Neural cell (in vitro differentiated cells): ENCODE data around the gene ZBTB40. TPM values are rescaled to one million over a fixed set of nuclear protein-coding genes. Genes with fewer than 3 reads are reported as not detected.

Experiments used
- H2AFZ ChIP-seq: fragments of 200-600, 300-800 bp; sonication (generic), shearing (Covaris generic); 2 replicates; pipeline ENCODE4 v1.6.0; 2014; ENCODE audit warnings: low read depth, mild to moderate bottlenecking, antibody characterized with exemption, low read length, moderate library complexity
- H3F3A ChIP-seq: fragments of 200-600 bp; shearing (Covaris generic); 2 replicates; pipeline ENCODE4 v1.6.1; 2016; ENCODE audit warnings: mild to moderate bottlenecking, moderate library complexity, mixed read lengths, antibody characterized with exemption, low read length; ENCODE audit not compliant: insufficient read depth, poor library complexity, severe bottlenecking
- H3K27ac ChIP-seq: fragments of 200-600, 300-800 bp; sonication (generic), shearing (Covaris generic); 2 replicates; pipeline ENCODE4 v1.5.1; 2014; ENCODE audit warnings: mild to moderate bottlenecking, low read length, moderate library complexity
- H3K27me3 ChIP-seq: fragments of 300-800, 200-600 bp; sonication (generic), shearing (Covaris generic); 2 replicates; pipeline ENCODE4 v1.6.0; 2014; ENCODE audit warnings: mild to moderate bottlenecking, low read depth, low read length, moderate library complexity; ENCODE audit not compliant: insufficient read depth
- H3K36me3 ChIP-seq: fragments of 300-800, 200-600 bp; sonication (generic), shearing (Covaris generic); 2 replicates; pipeline ENCODE4 v1.5.1; 2014; ENCODE audit warnings: mild to moderate bottlenecking, antibody characterized with exemption, low read length, moderate library complexity; ENCODE audit not compliant: insufficient read depth
- H3K4me2 ChIP-seq: fragments of 300-800, 200-600 bp; sonication (generic), shearing (Covaris generic); 2 replicates; pipeline ENCODE4 v1.6.0; 2014; ENCODE audit warnings: mild to moderate bottlenecking, low read length
- H3K4me3 ChIP-seq: fragments of 300-800, 200-600 bp; sonication (generic), shearing (Covaris generic); 2 replicates; pipeline ENCODE4 v1.5.1; 2014; ENCODE audit warnings: mild to moderate bottlenecking, low read length, moderate library complexity
- H3K79me2 ChIP-seq: fragments of 200-600 bp; shearing (Covaris generic); replicated peaks from 2 replicates; pipeline ENCODE4 v1.6.0; 2014; ENCODE audit warnings: mild to moderate bottlenecking, low read length, moderate library complexity; ENCODE audit not compliant: insufficient read depth
- H3K9ac ChIP-seq: fragments of 300-800, 200-600 bp; sonication (generic), shearing (Covaris generic); 2 replicates; pipeline ENCODE4 v1.6.1; 2016; ENCODE audit warnings: mild to moderate bottlenecking, low read length, mixed read lengths
- H3K9me2 ChIP-seq: fragments of 200-600 bp; shearing (Covaris generic); 2 replicates; pipeline ENCODE4 v1.6.1; 2016; ENCODE audit warnings: mild to moderate bottlenecking, low read length, mixed read lengths; ENCODE audit not compliant: insufficient read depth
- H3K9me3 ChIP-seq: fragments of 200-600, 300-800 bp; sonication (generic), shearing (Covaris generic); 2 replicates; pipeline ENCODE4 v1.6.1; 2016; ENCODE audit warnings: mild to moderate bottlenecking, mixed run types, low read length, moderate library complexity, mixed read lengths
- H4K20me1 ChIP-seq: fragments of 200-600 bp; shearing (Covaris generic); 2 replicates; pipeline ENCODE4 v1.6.1; 2016; ENCODE audit warnings: mild to moderate bottlenecking, mixed run types; ENCODE audit not compliant: insufficient read depth
- EP300 ChIP-seq: fragments of 450-650 bp; conservative IDR thresholded peaks from 2 replicates; pipeline ENCODE4 v1.6.1; 2014; ENCODE audit warnings: antibody characterized with exemption, mild to moderate bottlenecking, moderate library complexity; ENCODE audit not compliant: poor library complexity, severe bottlenecking
- EZH2 ChIP-seq: fragments of 200-600, 300-800 bp; shearing (Covaris generic), sonication (generic); IDR thresholded peaks from 2 replicates; pipeline ENCODE4 v1.6.1; 2014; ENCODE audit warnings: antibody characterized with exemption, low read length, borderline replicate concordance, mild to moderate bottlenecking; ENCODE audit not compliant: insufficient read depth, poor library complexity, severe bottlenecking
- MXI1 ChIP-seq: fragments of 450-650 bp; conservative IDR thresholded peaks from 2 replicates; pipeline ENCODE4 v1.6.1; 2014; ENCODE audit warnings: antibody characterized with exemption, mild to moderate bottlenecking; ENCODE audit not compliant: poor library complexity, severe bottlenecking
- POLR2AphosphoS5 ChIP-seq: IDR thresholded peaks from 2 replicates; pipeline ENCODE4 v1.6.1; 2012
- RAD21 ChIP-seq: fragments of 450-650 bp; conservative IDR thresholded peaks from 2 replicates; pipeline ENCODE4 v1.6.1; 2014; ENCODE audit warnings: antibody characterized with exemption, mild to moderate bottlenecking, moderate library complexity
- SMC3 ChIP-seq: fragments of 450-650 bp; conservative IDR thresholded peaks from 2 replicates; pipeline ENCODE4 v1.6.1; 2014; ENCODE audit warnings: antibody characterized with exemption, mild to moderate bottlenecking, moderate library complexity; ENCODE audit not compliant: poor library complexity
- TAF1 ChIP-seq: IDR thresholded peaks from 2 replicates; pipeline ENCODE4 v1.6.1; 2012; ENCODE audit warnings: low read depth
- polyA plus RNA-seq: library from polyadenylated mRNA; depleted of rRNA; stranded (reverse); fragments of >200 nt; gene quantifications from 2 replicates; pipeline ENCODE4 v1.2.3, GENCODE V29; 2014
- TF ChIP-seq, protein P1 (sequence below): fragments of 450-650 bp; IDR thresholded peaks from 2 replicates; pipeline ENCODE4 v1.5.1; 2014; ENCODE audit warnings: antibody characterized with exemption, mild to moderate bottlenecking, moderate library complexity; ENCODE audit not compliant: poor library complexity, severe bottlenecking
- TF ChIP-seq, protein P2 (sequence below): IDR thresholded peaks from 2 replicates; pipeline ENCODE4 v1.6.1; 2012; ENCODE audit warnings: borderline replicate concordance

The ZBTB40 gene
- polyA plus RNA-seq, 1 donor from 2014 or later, result 12.7 TPM

DNA sequence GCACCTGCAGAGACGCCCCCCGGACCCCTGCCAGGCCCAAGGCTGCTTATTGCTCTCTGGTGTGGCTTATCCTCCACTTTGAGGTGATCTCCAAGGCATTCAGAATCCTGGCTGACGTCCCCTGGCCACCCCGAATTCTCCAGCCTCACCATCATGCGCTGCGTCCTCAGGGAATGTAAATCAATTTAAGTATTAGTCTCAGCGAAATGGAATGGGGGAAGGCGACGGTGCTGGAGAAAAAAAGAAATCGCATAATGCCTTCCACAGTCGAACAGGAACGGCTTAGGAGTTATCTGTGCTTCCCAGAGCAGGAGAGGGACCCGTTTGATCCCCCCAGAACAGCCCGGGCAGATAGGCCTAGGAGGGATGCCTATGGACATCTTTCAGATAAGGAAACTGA, 114.5 kb downstream of the ZBTB40 start:
- H3K4me3 ChIP-seq, result no peak overlapping the region
- H3K4me2 ChIP-seq, result no peak overlapping the region
- no peaks in the 10 kb centered on the region for H3K79me2 ChIP-seq
- TF ChIP-seq, protein P1, sequence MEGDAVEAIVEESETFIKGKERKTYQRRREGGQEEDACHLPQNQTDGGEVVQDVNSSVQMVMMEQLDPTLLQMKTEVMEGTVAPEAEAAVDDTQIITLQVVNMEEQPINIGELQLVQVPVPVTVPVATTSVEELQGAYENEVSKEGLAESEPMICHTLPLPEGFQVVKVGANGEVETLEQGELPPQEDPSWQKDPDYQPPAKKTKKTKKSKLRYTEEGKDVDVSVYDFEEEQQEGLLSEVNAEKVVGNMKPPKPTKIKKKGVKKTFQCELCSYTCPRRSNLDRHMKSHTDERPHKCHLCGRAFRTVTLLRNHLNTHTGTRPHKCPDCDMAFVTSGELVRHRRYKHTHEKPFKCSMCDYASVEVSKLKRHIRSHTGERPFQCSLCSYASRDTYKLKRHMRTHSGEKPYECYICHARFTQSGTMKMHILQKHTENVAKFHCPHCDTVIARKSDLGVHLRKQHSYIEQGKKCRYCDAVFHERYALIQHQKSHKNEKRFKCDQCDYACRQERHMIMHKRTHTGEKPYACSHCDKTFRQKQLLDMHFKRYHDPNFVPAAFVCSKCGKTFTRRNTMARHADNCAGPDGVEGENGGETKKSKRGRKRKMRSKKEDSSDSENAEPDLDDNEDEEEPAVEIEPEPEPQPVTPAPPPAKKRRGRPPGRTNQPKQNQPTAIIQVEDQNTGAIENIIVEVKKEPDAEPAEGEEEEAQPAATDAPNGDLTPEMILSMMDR, result no peak
- TF ChIP-seq, protein P2, sequence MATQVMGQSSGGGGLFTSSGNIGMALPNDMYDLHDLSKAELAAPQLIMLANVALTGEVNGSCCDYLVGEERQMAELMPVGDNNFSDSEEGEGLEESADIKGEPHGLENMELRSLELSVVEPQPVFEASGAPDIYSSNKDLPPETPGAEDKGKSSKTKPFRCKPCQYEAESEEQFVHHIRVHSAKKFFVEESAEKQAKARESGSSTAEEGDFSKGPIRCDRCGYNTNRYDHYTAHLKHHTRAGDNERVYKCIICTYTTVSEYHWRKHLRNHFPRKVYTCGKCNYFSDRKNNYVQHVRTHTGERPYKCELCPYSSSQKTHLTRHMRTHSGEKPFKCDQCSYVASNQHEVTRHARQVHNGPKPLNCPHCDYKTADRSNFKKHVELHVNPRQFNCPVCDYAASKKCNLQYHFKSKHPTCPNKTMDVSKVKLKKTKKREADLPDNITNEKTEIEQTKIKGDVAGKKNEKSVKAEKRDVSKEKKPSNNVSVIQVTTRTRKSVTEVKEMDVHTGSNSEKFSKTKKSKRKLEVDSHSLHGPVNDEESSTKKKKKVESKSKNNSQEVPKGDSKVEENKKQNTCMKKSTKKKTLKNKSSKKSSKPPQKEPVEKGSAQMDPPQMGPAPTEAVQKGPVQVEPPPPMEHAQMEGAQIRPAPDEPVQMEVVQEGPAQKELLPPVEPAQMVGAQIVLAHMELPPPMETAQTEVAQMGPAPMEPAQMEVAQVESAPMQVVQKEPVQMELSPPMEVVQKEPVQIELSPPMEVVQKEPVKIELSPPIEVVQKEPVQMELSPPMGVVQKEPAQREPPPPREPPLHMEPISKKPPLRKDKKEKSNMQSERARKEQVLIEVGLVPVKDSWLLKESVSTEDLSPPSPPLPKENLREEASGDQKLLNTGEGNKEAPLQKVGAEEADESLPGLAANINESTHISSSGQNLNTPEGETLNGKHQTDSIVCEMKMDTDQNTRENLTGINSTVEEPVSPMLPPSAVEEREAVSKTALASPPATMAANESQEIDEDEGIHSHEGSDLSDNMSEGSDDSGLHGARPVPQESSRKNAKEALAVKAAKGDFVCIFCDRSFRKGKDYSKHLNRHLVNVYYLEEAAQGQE, result no peak
- TF ChIP-seq EZH2 (no peak), MXI1 (no peak), POLR2AphosphoS5 (no peak), RAD21 (no peak)
- H3F3A ChIP-seq, result no peaks in the 10 kb centered on the region
- H3K9ac ChIP-seq, result no peak overlapping the region
- H2AFZ ChIP-seq, result no peak overlapping the region
- H4K20me1 ChIP-seq, result no peaks in the 10 kb centered on the region
- no peaks in the 10 kb centered on the region for H3K9me3 ChIP-seq
- H3K27ac ChIP-seq, result no peak overlapping the region
- H3K27me3 ChIP-seq, result peaks cover 41% of the 10 kb centered on the region
- no peaks in the 10 kb centered on the region for H3K36me3 ChIP-seq
- H3K9me2 ChIP-seq, result no peaks in the 10 kb centered on the region

DNA sequence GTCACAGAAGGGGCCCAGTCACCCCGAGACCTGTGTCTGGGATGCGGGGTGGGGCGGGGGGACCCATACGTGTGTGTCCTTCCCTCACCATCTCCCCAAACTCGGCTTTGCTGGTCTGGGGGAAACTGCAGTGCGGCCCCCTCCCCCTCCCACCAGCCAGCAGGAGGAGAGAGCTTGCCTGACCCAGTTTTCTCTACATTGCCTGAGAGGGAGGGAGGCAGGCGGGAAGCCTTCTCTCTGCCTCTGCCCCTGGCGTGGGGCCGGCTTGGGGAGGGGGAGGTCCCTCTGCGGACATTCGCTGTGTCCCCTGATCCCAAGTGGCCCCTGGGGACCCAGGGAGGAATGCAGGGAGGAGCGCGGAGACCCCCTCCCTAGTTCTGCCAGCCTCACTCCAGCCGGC, 115.5 kb downstream of the ZBTB40 start:
- TF ChIP-seq, protein P1, result no peak
- no peak for TF ChIP-seq POLR2AphosphoS5
- no peak for TF ChIP-seq MXI1
- no peak for TF ChIP-seq TAF1
- TF ChIP-seq, protein P2, result no peak
- no peak for TF ChIP-seq RAD21
- TF ChIP-seq EZH2, result no peak
- TF ChIP-seq SMC3, result no peak
- no peak for TF ChIP-seq EP300
- H3K4me2 ChIP-seq, result no peak overlapping the region

More for the DNA sequence above, 115.5 kb downstream of the ZBTB40 start:
- Histone ChIP-seq H3K9ac (no peak overlapping the region), H3K79me2 (no peaks in the 10 kb centered on the region), H4K20me1 (no peaks in the 10 kb centered on the region), H3K9me3 (no peaks in the 10 kb centered on the region), H3F3A (no peaks in the 10 kb centered on the region), H3K27me3 (peaks cover 32% of the 10 kb centered on the region), H3K4me3 (no peak overlapping the region), H3K27ac (no peak overlapping the region), H3K9me2 (no peaks in the 10 kb centered on the region), H3K36me3 (no peaks in the 10 kb centered on the region), H2AFZ (no peak overlapping the region)
